ENCODE data around the gene PF4V1. TPM values are rescaled to one million over a fixed set of nuclear protein-coding genes. Genes with fewer than 3 reads are reported as not detected.
A peak's percentile ranks its signal among the peaks of the same experiment; 100 is the strongest.

PF4V1 gene
- total RNA-seq, 1 donor from 2014 or later, result not detected

- DNase-seq (ENCODE audit: low read depth in 2 of 2), result no peak
Observed at GRCh38 chr4:73844806-73845205, 8.3 kb upstream of the PF4V1 start.

GRCh38 chr4:73847526-73848182 is 5.4 kb upstream of the PF4V1 start:
- DNase-seq (ENCODE audit: low read depth in 2 of 2), result no peak

GRCh38 chr4:73848183-73848777 is 4.8 kb upstream of the PF4V1 start:
- DNase-seq (ENCODE audit: low read depth in 2 of 2), result no peak

GRCh38 chr4:73850261-73850970 is 2.7 kb upstream of the PF4V1 start:
- no peak for DNase-seq (ENCODE audit: low read depth in 2 of 2)

GRCh38 chr4:73851293-73851692 is 1.8 kb upstream of the PF4V1 start:
- no peak for DNase-seq (ENCODE audit: low read depth in 2 of 2)

- no peak for DNase-seq (ENCODE audit: low read depth in 2 of 2)
Observed at GRCh38 chr4:73852771-73853170, 325 bp upstream of the PF4V1 start.

GRCh38 chr4:73853718-73854473 is 800 bp downstream of the PF4V1 start:
- DNase-seq (ENCODE audit: low read depth in 2 of 2), result no peak

- DNase-seq (ENCODE audit: low read depth in 2 of 2), result peak; percentile 60 to 83
Observed at GRCh38 chr4:73855406-73855805, 2.3 kb downstream of the PF4V1 start.

- peak; percentile 52 to 56 for DNase-seq (ENCODE audit: low read depth in 2 of 2)
Observed at GRCh38 chr4:73856518-73856917, 3.4 kb downstream of the PF4V1 start.

- DNase-seq (ENCODE audit: low read depth in 2 of 2), result no peak
Observed at GRCh38 chr4:73859614-73860088, 6.6 kb downstream of the PF4V1 start.

- DNase-seq (ENCODE audit: low read depth in 2 of 2), result no peak
Observed at GRCh38 chr4:73860181-73860580, 7.1 kb downstream of the PF4V1 start.

- DNase-seq (ENCODE audit: low read depth in 2 of 2), result no peak
Observed at GRCh38 chr4:73860917-73861316, 7.8 kb downstream of the PF4V1 start.

- peak in 1 of 2 donors; percentile 44 for DNase-seq (ENCODE audit: low read depth in 2 of 2)
Observed at GRCh38 chr4:73862322-73862721, 9.2 kb downstream of the PF4V1 start.

- peak; percentile 41 to 68 for DNase-seq (ENCODE audit: low read depth in 2 of 2)
Observed at GRCh38 chr4:73864365-73864764, 11.3 kb downstream of the PF4V1 start.

GRCh38 chr4:73864961-73865360 is 11.9 kb downstream of the PF4V1 start:
- DNase-seq (ENCODE audit: low read depth in 2 of 2), result no peak

GRCh38 chr4:73865431-73866096 is 12.5 kb downstream of the PF4V1 start:
- no peak for DNase-seq (ENCODE audit: low read depth in 2 of 2)

- no peak for DNase-seq (ENCODE audit: low read depth in 2 of 2)
Observed at GRCh38 chr4:73866246-73866645, 13.2 kb downstream of the PF4V1 start.

- DNase-seq (ENCODE audit: low read depth in 2 of 2), result peak in 1 of 2 donors; percentile 34
Observed at GRCh38 chr4:73867783-73868182, 14.7 kb downstream of the PF4V1 start.

GRCh38 chr4:73868206-73869129 is 15.4 kb downstream of the PF4V1 start:
- peak; percentile 36 to 41 for DNase-seq (ENCODE audit: low read depth in 2 of 2)

All from lung microvascular endothelial cell (primary cell).